Cardiac muscle cell (in vitro differentiated cells and primary cell): ENCODE data around the gene SPATS2L. TPM values are rescaled to one million over a fixed set of nuclear protein-coding genes. Genes with fewer than 3 reads are reported as not detected.

Experiments used
- DNase-seq, 2 donors: peaks; one replicate each; pipeline versions ENCODE4 v3.0.0 to v3.0.0-alpha.2; 2010 to 2017; ENCODE audit warnings: low read depth in 1 of 2, low spot score in 1 of 2
- H3K27ac ChIP-seq: fragments of 200-600 bp; sonication (generic); 2 replicates; pipeline ENCODE4 v1.5.1; 2016
- H3K27me3 ChIP-seq: fragments of 200-600 bp; sonication (generic); 2 replicates; pipeline ENCODE4 v1.6.0; 2016; ENCODE audit warnings: control low read depth
- H3K36me3 ChIP-seq: fragments of 200-600 bp; sonication (generic); 2 replicates; pipeline ENCODE4 v1.5.1; 2016; ENCODE audit warnings: control low read depth
- H3K4me1 ChIP-seq: fragments of 200-600 bp; sonication (generic); 2 replicates; pipeline ENCODE4 v1.8.1; 2017; ENCODE audit warnings: low read depth, mild to moderate bottlenecking, mixed run types
- H3K4me3 ChIP-seq: fragments of 200-600 bp; sonication (generic); 2 replicates; pipeline ENCODE4 v1.5.1; 2016; ENCODE audit warnings: mild to moderate bottlenecking
- H3K9me3 ChIP-seq: fragments of 200-600 bp; sonication (generic); 2 replicates; pipeline ENCODE4 v1.5.1; 2017; ENCODE audit warnings: low read depth, mild to moderate bottlenecking, control low read depth
- polyA plus RNA-seq: library from polyadenylated mRNA; unstranded; fragments of >200 nt; fragmentation: Nextera tagmentation; extraction: Ambion mirVana; gene quantifications from 2 replicates; pipeline ENCODE4 v1.2.1, GENCODE V29; 2016
- total RNA-seq: library from RNA; depleted of rRNA; stranded (reverse); fragments of >200 nt; gene quantifications from 2 replicates; pipeline ENCODE4 v1.2.3, GENCODE V29; 2016
- TF ChIP-seq, protein P1 (sequence below): IDR thresholded peaks from 2 replicates; pipeline ENCODE4 v1.5.1; 2012; ENCODE audit warnings: low read depth, mild to moderate bottlenecking, low read length

The SPATS2L gene, protein sequence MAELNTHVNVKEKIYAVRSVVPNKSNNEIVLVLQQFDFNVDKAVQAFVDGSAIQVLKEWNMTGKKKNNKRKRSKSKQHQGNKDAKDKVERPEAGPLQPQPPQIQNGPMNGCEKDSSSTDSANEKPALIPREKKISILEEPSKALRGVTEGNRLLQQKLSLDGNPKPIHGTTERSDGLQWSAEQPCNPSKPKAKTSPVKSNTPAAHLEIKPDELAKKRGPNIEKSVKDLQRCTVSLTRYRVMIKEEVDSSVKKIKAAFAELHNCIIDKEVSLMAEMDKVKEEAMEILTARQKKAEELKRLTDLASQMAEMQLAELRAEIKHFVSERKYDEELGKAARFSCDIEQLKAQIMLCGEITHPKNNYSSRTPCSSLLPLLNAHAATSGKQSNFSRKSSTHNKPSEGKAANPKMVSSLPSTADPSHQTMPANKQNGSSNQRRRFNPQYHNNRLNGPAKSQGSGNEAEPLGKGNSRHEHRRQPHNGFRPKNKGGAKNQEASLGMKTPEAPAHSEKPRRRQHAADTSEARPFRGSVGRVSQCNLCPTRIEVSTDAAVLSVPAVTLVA
- total RNA-seq (20.0 and 27.8 TPM in 2 replicates), polyA plus RNA-seq (33.3 and 37.4 TPM in 2 replicates)

DNA sequence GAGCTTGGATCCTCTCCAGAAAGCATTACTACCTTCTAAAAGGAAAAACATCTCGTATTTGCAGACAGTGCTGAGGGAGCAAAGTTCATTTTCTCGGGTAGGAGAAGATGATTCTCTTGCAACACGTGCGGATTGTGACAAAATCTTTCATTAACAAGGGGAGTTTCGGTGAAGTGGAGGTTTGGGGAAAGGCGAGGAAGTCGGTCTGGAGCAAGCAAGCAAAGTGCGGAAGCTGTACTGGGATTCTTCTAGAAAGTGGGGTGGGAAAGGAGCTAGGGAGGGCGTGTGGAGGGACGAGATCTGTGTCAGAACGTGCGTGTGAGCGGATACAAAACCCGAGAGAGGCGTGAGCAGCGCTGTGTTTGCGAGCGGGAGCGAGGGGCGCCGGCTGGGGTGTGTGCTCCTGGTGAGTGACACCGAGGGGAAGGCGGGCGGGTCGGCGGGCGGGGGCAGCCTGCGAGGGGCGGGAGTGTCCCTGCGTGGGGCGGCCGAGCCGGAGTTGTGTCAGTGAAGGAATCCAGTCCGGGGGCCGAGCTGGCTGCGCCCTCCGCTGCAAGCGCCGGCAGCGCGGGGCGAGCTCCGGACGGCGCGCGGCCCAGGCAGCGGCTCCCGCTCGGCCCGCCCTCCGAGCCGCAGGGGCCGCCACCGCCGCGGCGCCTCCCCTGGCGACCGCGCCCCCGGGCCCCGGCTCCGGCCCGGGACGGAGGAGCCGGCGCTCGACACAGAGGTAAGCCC lies at the start of gene SPATS2L:
Gene SPATS2L (plus strand): TSS at position 498 of the 735 bp plus-strand sequence. CDS start 82,552 bp downstream, outside the sequence.
- TF ChIP-seq, protein P1, sequence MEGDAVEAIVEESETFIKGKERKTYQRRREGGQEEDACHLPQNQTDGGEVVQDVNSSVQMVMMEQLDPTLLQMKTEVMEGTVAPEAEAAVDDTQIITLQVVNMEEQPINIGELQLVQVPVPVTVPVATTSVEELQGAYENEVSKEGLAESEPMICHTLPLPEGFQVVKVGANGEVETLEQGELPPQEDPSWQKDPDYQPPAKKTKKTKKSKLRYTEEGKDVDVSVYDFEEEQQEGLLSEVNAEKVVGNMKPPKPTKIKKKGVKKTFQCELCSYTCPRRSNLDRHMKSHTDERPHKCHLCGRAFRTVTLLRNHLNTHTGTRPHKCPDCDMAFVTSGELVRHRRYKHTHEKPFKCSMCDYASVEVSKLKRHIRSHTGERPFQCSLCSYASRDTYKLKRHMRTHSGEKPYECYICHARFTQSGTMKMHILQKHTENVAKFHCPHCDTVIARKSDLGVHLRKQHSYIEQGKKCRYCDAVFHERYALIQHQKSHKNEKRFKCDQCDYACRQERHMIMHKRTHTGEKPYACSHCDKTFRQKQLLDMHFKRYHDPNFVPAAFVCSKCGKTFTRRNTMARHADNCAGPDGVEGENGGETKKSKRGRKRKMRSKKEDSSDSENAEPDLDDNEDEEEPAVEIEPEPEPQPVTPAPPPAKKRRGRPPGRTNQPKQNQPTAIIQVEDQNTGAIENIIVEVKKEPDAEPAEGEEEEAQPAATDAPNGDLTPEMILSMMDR, result no peak
- Histone ChIP-seq H3K27me3 (no peaks in the 10 kb centered on the region), H3K27ac (peak within 1 kb of the TSS; percentile 77), H3K4me1 (peaks cover 6% of the 10 kb centered on the region), H3K4me3 (peak within 1 kb of the TSS; percentile 99), H3K36me3 (no peaks in the 10 kb centered on the region), H3K9me3 (no peaks in the 10 kb centered on the region)
- peak; percentile 77 to 91 for DNase-seq

DNA sequence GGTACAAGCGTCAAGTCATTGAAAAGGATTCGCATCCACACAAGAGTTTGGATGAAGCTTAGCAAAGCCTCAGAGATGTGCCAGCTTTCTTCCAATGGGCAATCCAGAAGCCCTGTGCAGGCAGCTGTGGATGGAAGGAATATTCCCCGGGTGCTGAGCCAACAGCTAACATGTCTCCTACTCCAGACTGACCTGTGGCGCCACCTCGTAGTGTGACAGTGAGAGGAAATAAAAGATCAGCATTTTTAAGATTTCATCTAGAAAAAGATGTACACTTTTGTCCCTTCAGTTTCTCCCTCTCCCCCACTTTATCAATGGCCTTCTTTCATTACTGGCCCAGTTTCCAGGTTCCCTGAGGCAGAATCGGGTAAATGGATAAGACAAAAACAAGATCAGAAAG lies 48.9 kb upstream of the SPATS2L start:
- no peak for DNase-seq
- Histone ChIP-seq H3K4me1 (no peaks in the 10 kb centered on the region), H3K27me3 (no peaks in the 10 kb centered on the region), H3K9me3 (no peaks in the 10 kb centered on the region), H3K4me3 (no peak overlapping the region), H3K27ac (no peak overlapping the region), H3K36me3 (no peaks in the 10 kb centered on the region)
- TF ChIP-seq, protein P1, result no peak

DNA sequence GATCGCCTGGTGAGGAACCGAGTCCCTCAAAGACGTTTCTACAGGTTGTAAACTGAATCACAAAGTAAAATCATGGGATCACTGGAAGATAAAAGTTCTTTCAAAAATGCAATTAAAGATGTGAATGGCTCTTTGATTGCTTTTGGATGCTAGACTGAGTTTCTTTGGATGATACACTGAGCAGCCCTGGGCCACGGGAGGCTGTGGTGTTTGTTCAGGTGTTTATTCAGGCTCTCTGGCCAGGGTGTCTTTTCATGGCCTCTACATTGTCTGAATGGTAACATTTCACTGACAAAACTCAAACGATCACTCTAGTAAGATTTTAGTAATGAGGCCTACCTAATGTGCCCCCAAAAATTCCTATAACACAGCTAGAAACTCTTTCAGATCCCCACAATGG lies 48.4 kb upstream of the SPATS2L start:
- no peak for DNase-seq
- H3K4me1 ChIP-seq, result no peaks in the 10 kb centered on the region
- no peaks in the 10 kb centered on the region for H3K9me3 ChIP-seq
- TF ChIP-seq, protein P1, result no peak
- no peaks in the 10 kb centered on the region for H3K36me3 ChIP-seq
- no peak overlapping the region for H3K27ac ChIP-seq
- no peak overlapping the region for H3K4me3 ChIP-seq
- H3K27me3 ChIP-seq, result no peaks in the 10 kb centered on the region

DNA sequence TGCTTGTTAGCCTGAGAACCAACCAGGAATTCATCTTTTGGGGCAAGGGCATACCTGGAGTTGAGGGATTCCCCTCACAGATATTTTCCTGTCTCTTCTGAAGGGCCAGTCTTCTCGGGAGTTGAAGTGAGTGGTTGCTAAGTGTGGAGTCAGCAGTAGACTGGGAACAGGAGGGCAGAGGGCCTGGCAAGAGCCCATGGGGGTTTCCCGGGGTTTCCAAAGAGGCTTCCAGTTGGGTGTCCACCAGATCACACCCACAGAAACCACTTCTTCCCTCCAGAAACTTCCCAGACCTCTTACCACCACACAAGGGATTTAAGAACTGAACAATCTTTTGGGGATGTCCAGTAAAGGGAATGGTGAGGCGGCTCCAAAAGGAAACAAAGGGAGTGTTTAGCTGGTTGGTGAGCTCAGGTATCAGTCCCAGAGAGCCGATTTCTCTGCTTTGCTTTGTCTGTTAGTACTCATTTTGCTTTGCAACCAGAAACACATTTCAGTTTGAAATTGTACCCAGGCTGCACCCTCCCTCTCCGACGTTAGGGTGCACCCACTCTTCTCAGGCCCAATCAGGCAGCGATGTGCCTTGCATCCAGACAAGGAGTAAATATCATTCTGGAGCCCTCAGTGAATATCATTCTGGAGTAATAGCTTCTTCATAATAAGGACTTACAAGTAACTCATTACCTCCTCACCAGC lies 47.5 kb upstream of the SPATS2L start:
- H3K9me3 ChIP-seq, result no peaks in the 10 kb centered on the region
- no peak overlapping the region for H3K27ac ChIP-seq
- no peaks in the 10 kb centered on the region for H3K4me1 ChIP-seq
- DNase-seq, result no peak
- H3K27me3 ChIP-seq, result no peaks in the 10 kb centered on the region
- no peaks in the 10 kb centered on the region for H3K36me3 ChIP-seq
- no peak overlapping the region for H3K4me3 ChIP-seq
- TF ChIP-seq, protein P1, result no peak

DNA sequence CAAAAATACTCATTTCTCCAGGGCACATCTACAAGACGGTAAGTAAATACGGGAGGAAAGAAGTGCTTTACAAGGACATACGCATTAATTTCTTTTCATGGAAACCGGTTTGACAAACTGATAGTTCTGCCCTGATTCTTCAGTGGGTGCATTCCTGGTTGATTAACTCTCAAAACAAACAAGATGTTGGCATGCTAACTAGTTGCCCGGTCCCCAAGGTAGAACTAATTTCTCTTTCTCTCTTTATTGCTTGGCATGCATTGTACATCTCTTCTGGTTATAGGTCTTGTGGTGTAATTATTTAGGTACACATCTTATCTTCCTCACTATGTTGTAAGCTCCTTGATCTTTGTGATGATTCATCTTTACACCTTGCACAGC lies 46.9 kb upstream of the SPATS2L start:
- H3K36me3 ChIP-seq, result no peaks in the 10 kb centered on the region

More for the DNA sequence above, 46.9 kb upstream of the SPATS2L start:
- Histone ChIP-seq H3K27ac (no peak overlapping the region), H3K9me3 (no peaks in the 10 kb centered on the region), H3K4me1 (no peaks in the 10 kb centered on the region), H3K4me3 (no peak overlapping the region), H3K27me3 (no peaks in the 10 kb centered on the region)
- TF ChIP-seq, protein P1, result no peak
- no peak for DNase-seq
